Pancreas (tissue), 10 donors: ENCODE results near the gene STAT3. TPM values are rescaled to one million over a fixed set of nuclear protein-coding genes. Genes with fewer than 3 reads are reported as not detected.

Experiments
- ATAC-seq, 4 donors: fragments of 200-7000 bp; cut with Tn5 transposase; one replicate each; pipeline versions ENCODE4 v1.8.0 to v1.9.1; 2020; ENCODE audit warnings: mild to moderate bottlenecking in 4 of 4, moderate library complexity in 4 of 4
- DNase-seq, 6 donors: peaks; one replicate each; pipeline ENCODE4 v3.0.0-alpha.2; 2020
- FAIRE-seq: peaks from 2 replicates; lab custom pipeline; 2012; peaks lifted over from hg19 to GRCh38; lab: Jason Lieb, UNC
- H3K27ac ChIP-seq, 4 donors: fragments of 200-600 bp; sonication (generic); 1 replicate in 3 of 4; 2 replicates in 1 of 4; pipeline versions ENCODE4 v1.5.0 to v1.8.0; 2020
- H3K27me3 ChIP-seq, 4 donors: fragments of 200-600 bp; one replicate each; pipeline ENCODE4 v1.8.0; 2021
- H3K36me3 ChIP-seq, 3 donors: fragments of 200-600 bp; sonication (generic) in 1 of 3; one replicate each; pipeline versions ENCODE4 v1.5.0 to v1.8.0; 2020 to 2021
- H3K4me1 ChIP-seq, 3 donors: fragments of 200-600 bp; one replicate each; pipeline ENCODE4 v1.8.0; 2021
- H3K4me3 ChIP-seq, 4 donors: fragments of 200-600 bp; sonication (generic) in 2 of 4; one replicate each; pipeline versions ENCODE4 v1.5.0 to v1.8.0; 2020 to 2021
- H3K9me3 ChIP-seq, 4 donors: fragments of 200-600 bp; one replicate each; pipeline ENCODE4 v1.8.0; 2021
- CTCF ChIP-seq, 4 donors: fragments of 200-600 bp; sonication (generic) in 3 of 4; IDR thresholded peaks; one replicate each; pipeline versions ENCODE4 v1.5.0 to v1.8.0; 2021; ENCODE audit warnings: antibody characterized with exemption in 4 of 4
- WGBS, 2 donors: extraction: QIAGEN DNeasy Blood & Tissue Kit; methylation state at CpG; one replicate each; pipeline ENCODE4 v1.1.7; 2013; 5-methylcytosine and 5-hydroxymethylcytosine counted together
- intact Hi-C, 3 donors: fragments of 100-400 bp; cut with DNase I; formaldehyde crosslinking; loops; one replicate each; pipeline versions ENCODE4 v1.11.1 to v1.14.2; 2022
- polyA plus RNA-seq, 2 donors: library from polyadenylated mRNA; stranded (reverse); fragments of 200-250 nt; gene quantifications; one replicate each; pipeline ENCODE4 v1.2.3, GENCODE V29; 2013
- total RNA-seq, 6 donors: library from RNA; stranded (reverse); fragmentation: NEBNext Ultra II Directional in 4 of 6; extraction: Animal tissue kit (Norgen Biotek cat#: 25700) in 4 of 6; gene quantifications; one replicate each; pipeline versions ENCODE4 v1.2.1 to v1.2.4, GENCODE V29; 2021 to 2023
- donor health status: healthy with polysubstance abuse.
- donor health status: DM: no; HTN: no; CAD: no; lungs with moderate emphysema.
- donor health status: DM: no; HTN: no; CAD: no.
- donor health status: control.
- donor health status: control.
- donor health status: Bipolar disorder and iron deficiency.
- donor health status: DM: yes; HTN: yes; CAD: no.
- donor health status: DM: no; HTN: no; CAD: no.
- donor health status: DM: no; HTN: no; CAD: no.
- donor health status: DM: yes; HTN: yes; CAD: no.

The STAT3 gene
- total and polyA plus RNA-seq, 8 donors = 37.9 to 127 (median 70.6) TPM

- peaks cover 0 to 5% (median 2%) of the 10 kb centered on the region in 3 donors for H3K4me1 ChIP-seq
- DNase-seq (peak; percentile 71 to 94 (median 84)), ATAC-seq (peak; percentile 77 to 87 (median 82)), FAIRE-seq (no peak)
- no peak overlapping the region for H3K4me3 ChIP-seq
- WGBS, 2 donors = 34% methylated on average over 26 of the region's 26 CpGs
- no peaks in the 10 kb centered on the region for H3K9me3 ChIP-seq
- no peaks in the 10 kb centered on the region for H3K27me3 ChIP-seq
- no peak overlapping the region for H3K27ac ChIP-seq
- TF ChIP-seq CTCF (IDR thresholded peaks at IDR 0.05) = peak; percentile 56 to 78 (median 68)
- intact Hi-C loops = loop anchor here (2.0 to 10.0 kb wide), 3 partner anchors 81 to 84 kb away; no protein-coding TSS in a partner anchor
- H3K36me3 ChIP-seq = no peaks in the 10 kb centered on the region
These were observed 17.8 kb upstream of the STAT3 start for GRCh38 chr17:42405963-42406495.

GRCh38 chr17:42405076-42405475 lies 16.8 kb upstream of the STAT3 start:
- no peak for TF ChIP-seq CTCF (IDR thresholded peaks at IDR 0.05)
- Histone ChIP-seq H3K4me1 (peaks cover 0 to 5% (median 2%) of the 10 kb centered on the region in 3 donors), H3K27ac (no peak overlapping the region), H3K36me3 (no peaks in the 10 kb centered on the region), H3K9me3 (no peaks in the 10 kb centered on the region), H3K27me3 (no peaks in the 10 kb centered on the region), H3K4me3 (no peak overlapping the region)
- no peak for ATAC-seq
- intact Hi-C loops = loop anchor here in 2 of 3 donors (5.0 to 10.0 kb wide), 2 partner anchors 80 to 83 kb away; no protein-coding TSS in a partner anchor
- WGBS, 2 donors = 75 to 84% methylated on average over 35 of the region's 35 CpGs
- FAIRE-seq = no peak
- DNase-seq = peak in 2 of 6 donors; percentile 38 to 62

GRCh38 chr17:42404326-42405055 lies 16.2 kb upstream of the STAT3 start:
- no peaks in the 10 kb centered on the region for H3K9me3 ChIP-seq
- H3K27ac ChIP-seq = no peak overlapping the region
- DNase-seq = peak in 1 of 6 donors; percentile 40
- intact Hi-C loops = loop anchor here in 2 of 3 donors (5.0 to 10.0 kb wide), 2 partner anchors 80 to 82 kb away; no protein-coding TSS in a partner anchor
- ATAC-seq = no peak
- no peak for TF ChIP-seq CTCF (IDR thresholded peaks at IDR 0.05)
- 81 to 86% methylated on average over 63 of the region's 63 CpGs for WGBS, 2 donors
- H3K4me3 ChIP-seq = no peak overlapping the region
- H3K4me1 ChIP-seq = peaks cover 0 to 5% (median 2%) of the 10 kb centered on the region in 3 donors
- FAIRE-seq = no peak
- no peaks in the 10 kb centered on the region for H3K36me3 ChIP-seq
- no peaks in the 10 kb centered on the region for H3K27me3 ChIP-seq

- no peaks in the 10 kb centered on the region for H3K36me3 ChIP-seq
- no peak overlapping the region for H3K4me3 ChIP-seq
- intact Hi-C loops = loop anchor here in 1 of 3 donors (10.0 kb wide), 1 partner anchor 78 kb away; no protein-coding TSS in a partner anchor
- DNase-seq (peak in 1 of 6 donors; percentile 60), ATAC-seq (no peak), FAIRE-seq (no peak)
- H3K27ac ChIP-seq = no peak overlapping the region
- 82 to 90% methylated on average over 6 of the region's 6 CpGs for WGBS, 2 donors
- no peaks in the 10 kb centered on the region for H3K9me3 ChIP-seq
- peaks cover 0 to 13% (median 11%) of the 10 kb centered on the region in 3 donors for H3K4me1 ChIP-seq
- no peaks in the 10 kb centered on the region for H3K27me3 ChIP-seq
- TF ChIP-seq CTCF (IDR thresholded peaks at IDR 0.05) = no peak
These were observed 14.9 kb upstream of the STAT3 start for GRCh38 chr17:42403150-42403549.
